ENCODE measurements around the gene ZNF229.
"Not testable (repeated sequence)": the region's sequence is repeated elsewhere in the genome, so short reads cannot be mapped to it uniquely, and the experiment has no call there.

ZNF229 gene

GRCh38 chr19:44447916-44448674 is at the start of gene ZNF229:
TSS of gene ZNF229 (minus strand) at chr19:44448472. CDS start at chr19:44442847, 5,625 bp downstream.
- peak; percentile 68 for DNase-seq

GRCh38 chr19:44496711-44497110 is 48.4 kb upstream of the ZNF229 start:
- DNase-seq: no peak

GRCh38 chr19:44476559-44477408 is 28.5 kb upstream of the ZNF229 start:
- no peak for DNase-seq

GRCh38 chr19:44468730-44469129 is 20.5 kb upstream of the ZNF229 start:
- DNase-seq: not testable (repeated sequence)

GRCh38 chr19:44462600-44463286 is 14.5 kb upstream of the ZNF229 start:
- not testable (repeated sequence) for DNase-seq

- DNase-seq: not testable (repeated sequence)
Observed at GRCh38 chr19:44456016-44456415, 7.7 kb upstream of the ZNF229 start.

- no peak for DNase-seq
Observed at GRCh38 chr19:44455100-44455499, 6.8 kb upstream of the ZNF229 start.

GRCh38 chr19:44452367-44452766 is 4.1 kb upstream of the ZNF229 start:
- DNase-seq: no peak

GRCh38 chr19:44451687-44452086 is 3.4 kb upstream of the ZNF229 start:
- no peak for DNase-seq

- DNase-seq: no peak
Observed at GRCh38 chr19:44438441-44438840, 9.8 kb downstream of the ZNF229 start.

GRCh38 chr19:44435441-44435840 is 12.8 kb downstream of the ZNF229 start:
- DNase-seq: no peak

- no peak for DNase-seq
Observed at GRCh38 chr19:44430956-44431355, 17.3 kb downstream of the ZNF229 start.

- DNase-seq: not testable (repeated sequence)
Observed at GRCh38 chr19:44415553-44415952, 32.7 kb downstream of the ZNF229 start.

- DNase-seq: no peak
Observed at GRCh38 chr19:44401139-44402115, 46.8 kb downstream of the ZNF229 start, which contains the start of gene ZNF285. TSS of gene ZNF285 (minus strand) at chr19:44401608. CDS start at chr19:44397213, 4,395 bp downstream.

GRCh38 chr19:44389268-44389667 is 59.0 kb downstream of the ZNF229 start:
- DNase-seq: not testable (repeated sequence)
